Measurements from ENCODE around the gene RALGPS1.
A peak's percentile ranks its signal among the peaks of the same experiment; 100 is the strongest.

The RALGPS1 gene

GRCh38 chr9:126914458-126915280 lies at the start of gene RALGPS1:
Gene RALGPS1, plus strand, starts transcription at chr9:126914782. Its CDS starts 47,508 bp downstream, at chr9:126962290.
- DNase-seq (ENCODE audit: low read depth), result peak; percentile 72

DNA sequence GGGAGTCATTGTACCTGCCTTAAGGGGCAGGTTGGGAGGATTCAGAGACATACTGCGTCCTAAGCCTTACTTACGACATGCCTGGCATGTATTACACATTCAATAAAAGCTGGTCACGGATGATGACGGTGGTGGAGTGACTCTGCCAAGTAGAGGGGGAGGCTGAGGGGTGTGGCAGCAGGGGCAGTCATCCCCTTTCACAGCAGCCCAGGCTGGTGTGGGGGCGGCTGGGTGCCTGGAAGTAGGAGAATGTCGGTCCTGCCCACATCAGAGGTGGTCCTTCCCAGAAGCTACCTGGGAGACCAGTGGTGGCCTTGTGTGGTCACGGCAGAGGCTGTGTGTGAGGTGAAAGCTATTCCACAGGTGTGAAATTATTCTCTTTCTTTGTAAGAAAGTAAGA lies 45.2 kb upstream of the RALGPS1 start:
- DNase-seq (ENCODE audit: low read depth), result no peak

DNA sequence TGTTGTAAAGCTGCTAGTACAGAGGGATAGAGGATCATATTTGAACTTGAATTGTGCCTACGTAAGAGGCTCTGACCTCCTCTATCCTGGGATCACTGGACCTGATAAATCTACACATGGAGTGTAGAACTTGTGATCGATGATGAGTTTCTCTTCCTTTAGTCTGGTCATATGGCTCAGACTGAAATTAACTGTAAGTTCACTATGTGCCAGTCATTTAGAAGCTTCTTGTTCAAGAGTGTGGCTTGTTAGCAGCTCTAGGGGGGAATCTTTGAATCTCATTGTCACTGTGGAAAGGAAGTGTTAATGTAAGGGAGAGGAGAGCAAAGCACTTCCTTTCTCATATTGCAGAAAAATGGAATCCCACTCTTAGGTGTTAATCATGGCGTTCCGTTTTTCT lies 42.1 kb upstream of the RALGPS1 start:
- DNase-seq (ENCODE audit: low read depth), result no peak

DNA sequence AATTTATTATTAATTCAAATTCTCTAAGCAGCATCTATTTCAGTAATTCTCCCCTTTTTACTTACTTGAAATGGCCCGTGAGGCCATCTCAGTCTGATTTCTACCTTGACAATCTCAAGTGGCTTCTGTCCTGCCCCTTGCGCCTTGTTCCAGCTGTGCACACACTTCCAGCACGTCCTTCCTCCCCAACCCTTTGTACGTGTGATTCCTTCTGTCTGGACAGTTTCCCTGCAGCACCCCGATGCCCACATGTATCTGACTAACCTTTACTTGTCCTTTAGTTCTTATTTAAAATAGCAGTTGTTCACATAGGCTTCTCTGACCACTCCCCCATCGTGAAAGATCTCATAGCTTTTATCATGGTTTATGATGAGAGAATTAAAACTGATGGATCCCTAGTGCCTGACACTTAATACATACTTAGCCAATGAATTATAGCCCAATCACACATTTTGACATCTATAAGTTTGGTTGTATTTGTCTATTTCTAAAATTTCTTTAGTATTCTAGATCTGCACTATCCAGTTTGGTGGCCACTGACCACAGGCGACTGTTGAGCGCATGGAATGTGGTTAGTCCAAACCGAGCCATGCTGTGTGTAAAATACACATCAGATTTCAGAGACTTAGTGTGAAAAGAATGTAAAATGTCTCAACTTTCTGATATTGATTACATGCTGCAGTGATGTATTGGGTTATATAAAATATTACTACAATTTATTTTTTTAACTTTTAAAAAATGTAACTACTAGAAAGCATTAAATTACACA lies 39.9 kb upstream of the RALGPS1 start:
- DNase-seq (ENCODE audit: low read depth), result no peak

DNA sequence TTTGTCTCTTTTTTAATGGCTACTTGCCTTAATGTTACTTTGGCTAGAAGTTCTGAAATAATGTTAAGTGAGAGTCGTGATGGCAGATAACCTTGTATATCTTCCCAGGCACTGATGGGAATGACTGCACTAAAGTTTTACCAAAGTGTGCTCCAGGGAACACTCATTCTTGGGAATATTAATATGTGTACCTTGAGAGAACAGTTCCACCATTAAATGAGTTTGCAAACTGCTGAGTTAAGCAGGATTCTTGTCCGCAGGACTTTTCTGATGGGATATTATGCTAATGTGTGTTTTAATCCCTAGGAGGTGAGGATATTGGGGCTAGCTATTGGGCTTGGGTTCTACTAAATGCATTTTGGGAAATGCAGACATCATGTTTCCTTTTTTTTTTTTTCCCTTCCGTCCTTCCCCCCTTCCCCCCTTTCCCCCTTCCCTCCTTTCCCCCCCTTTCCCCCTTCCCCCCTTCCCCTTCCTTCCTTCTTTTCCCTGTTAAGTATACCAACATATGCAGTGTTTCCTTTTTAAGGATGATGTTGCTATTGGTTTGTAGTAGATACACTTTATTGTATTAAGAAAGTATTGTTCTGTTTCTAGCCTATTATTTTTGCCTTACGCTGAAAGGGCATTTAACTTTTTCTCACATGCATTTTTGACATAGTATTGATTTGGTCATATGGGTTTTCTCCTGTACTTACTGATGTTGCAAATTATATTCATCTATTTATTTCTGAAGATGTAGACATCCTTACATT lies 38.6 kb upstream of the RALGPS1 start:
- no peak for DNase-seq (ENCODE audit: low read depth)

GRCh38 chr9:126876531-126876930 lies 38.1 kb upstream of the RALGPS1 start:
- no peak for DNase-seq (ENCODE audit: low read depth)

GRCh38 chr9:126877418-126877817 lies 37.2 kb upstream of the RALGPS1 start:
- DNase-seq (ENCODE audit: low read depth), result no peak

GRCh38 chr9:126879288-126879687 lies 35.3 kb upstream of the RALGPS1 start:
- no peak for DNase-seq (ENCODE audit: low read depth)

DNA sequence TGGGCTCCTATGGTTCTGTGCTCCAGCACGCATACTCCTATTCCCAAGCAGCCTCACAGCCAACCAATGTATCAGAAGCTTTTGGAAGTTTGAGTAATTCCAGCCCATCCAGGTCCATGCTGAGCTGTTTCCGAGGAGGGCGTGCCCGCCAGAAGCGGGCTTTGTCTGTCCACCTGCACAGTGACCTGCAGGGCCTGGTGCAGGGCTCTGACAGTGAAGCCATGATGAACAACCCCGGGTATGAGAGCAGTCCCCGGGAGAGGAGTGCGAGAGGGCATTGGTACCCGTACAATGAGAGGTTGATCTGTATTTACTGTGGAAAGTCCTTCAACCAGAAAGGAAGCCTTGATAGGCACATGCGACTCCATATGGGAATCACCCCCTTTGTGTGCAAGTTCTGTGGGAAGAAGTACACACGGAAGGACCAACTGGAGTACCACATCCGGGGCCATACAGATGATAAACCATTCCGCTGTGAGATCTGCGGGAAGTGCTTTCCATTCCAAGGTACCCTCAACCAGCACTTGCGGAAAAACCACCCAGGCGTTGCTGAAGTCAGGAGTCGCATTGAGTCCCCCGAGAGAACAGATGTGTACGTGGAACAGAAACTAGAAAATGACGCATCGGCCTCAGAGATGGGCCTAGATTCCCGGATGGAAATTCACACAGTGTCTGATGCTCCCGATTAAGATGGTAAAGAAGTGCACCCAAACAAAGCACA lies 34.2 kb upstream of the RALGPS1 start:
- no peak for DNase-seq (ENCODE audit: low read depth)

GRCh38 chr9:126880947-126881332 lies 33.6 kb upstream of the RALGPS1 start:
- no peak for DNase-seq (ENCODE audit: low read depth)

DNA sequence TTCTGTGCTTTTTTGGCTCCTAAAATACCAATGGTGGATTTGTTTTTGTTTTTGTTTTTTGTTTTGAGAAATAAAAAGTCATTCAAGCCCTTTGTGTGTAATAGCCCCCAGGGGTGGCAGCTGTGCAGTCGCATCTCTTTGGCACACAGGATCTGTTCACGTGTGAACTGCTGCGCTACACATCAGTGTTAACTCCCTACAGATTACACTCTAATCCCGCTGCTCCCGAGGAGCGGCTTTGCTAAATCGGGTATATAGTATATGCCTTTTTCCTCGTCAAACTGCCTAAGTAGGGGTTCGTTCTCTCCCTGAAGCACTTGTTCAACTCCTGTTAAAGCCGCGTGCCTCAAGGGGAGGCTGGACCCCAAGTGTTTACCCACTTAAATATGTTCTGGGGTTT lies 31.8 kb upstream of the RALGPS1 start:
- no peak for DNase-seq (ENCODE audit: low read depth)

GRCh38 chr9:126883636-126884035 lies 30.9 kb upstream of the RALGPS1 start:
- DNase-seq (ENCODE audit: low read depth), result no peak

- DNase-seq (ENCODE audit: low read depth), result no peak
Observed at GRCh38 chr9:126885131-126885641, 29.4 kb upstream of the RALGPS1 start.

- DNase-seq (ENCODE audit: low read depth), result no peak
Observed at GRCh38 chr9:126886034-126886822, 28.4 kb upstream of the RALGPS1 start.

DNA sequence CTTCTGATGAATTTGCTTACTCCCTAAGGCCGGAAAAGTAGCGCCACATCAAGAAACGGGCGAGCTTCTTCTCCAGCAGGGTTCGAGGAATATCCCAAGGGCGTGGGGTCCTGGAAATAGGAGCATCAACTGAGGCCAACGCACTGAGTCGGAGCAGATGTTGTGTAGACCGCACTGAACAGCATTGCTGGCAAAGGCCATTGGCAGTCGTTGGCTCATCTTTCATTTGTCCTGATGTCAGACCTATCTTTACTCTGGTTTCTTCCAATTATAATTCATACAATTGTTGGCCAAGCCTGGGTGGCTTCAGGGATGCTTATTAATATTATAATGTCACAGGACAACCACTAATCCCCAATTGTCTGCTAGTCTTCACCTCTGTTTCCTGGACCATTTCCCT lies 27.7 kb upstream of the RALGPS1 start:
- DNase-seq (ENCODE audit: low read depth), result no peak

DNA sequence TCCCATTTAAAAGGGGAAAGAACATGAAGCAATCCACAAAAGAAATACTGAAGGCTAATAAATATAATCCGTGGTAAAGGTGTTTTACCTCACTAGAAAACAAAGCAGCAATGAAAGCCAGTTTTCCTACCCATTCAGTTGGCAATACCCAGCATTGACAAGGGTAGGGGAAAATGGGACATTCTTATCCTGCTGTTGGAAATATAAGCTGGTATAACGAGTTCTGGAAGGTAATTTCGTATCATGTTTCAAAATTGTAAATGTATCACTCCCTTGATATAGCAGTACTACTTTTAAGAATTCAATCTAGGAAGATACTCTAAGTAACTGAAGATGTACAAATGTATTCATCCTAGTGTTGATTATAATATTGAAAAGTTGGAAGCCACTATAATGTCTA lies 22.9 kb upstream of the RALGPS1 start:
- no peak for DNase-seq (ENCODE audit: low read depth)

- no peak for DNase-seq (ENCODE audit: low read depth)
Observed at GRCh38 chr9:126893079-126893478, 21.5 kb upstream of the RALGPS1 start.

- no peak for DNase-seq (ENCODE audit: low read depth)
Observed at GRCh38 chr9:126894052-126894603, 20.5 kb upstream of the RALGPS1 start.

DNA sequence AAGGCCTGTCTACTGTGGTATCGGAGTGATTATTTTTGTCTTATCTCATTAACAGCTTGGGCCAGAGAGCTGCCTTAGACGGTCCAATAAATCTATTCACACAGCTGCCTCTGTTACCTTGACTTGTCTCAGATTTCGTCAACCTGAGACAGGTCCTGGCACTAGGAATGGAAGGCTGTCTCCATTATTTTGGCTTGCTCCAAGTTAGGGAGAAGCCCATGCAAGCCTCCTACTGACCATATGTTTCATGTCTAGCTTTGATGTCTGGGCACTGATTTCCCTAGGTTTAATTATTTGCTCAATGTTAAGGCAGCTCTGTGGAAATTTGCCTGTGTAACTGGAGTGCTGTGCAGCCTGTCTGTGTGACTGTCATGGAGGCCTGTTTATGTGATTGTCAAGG lies 12.4 kb upstream of the RALGPS1 start:
- DNase-seq (ENCODE audit: low read depth), result no peak

DNA sequence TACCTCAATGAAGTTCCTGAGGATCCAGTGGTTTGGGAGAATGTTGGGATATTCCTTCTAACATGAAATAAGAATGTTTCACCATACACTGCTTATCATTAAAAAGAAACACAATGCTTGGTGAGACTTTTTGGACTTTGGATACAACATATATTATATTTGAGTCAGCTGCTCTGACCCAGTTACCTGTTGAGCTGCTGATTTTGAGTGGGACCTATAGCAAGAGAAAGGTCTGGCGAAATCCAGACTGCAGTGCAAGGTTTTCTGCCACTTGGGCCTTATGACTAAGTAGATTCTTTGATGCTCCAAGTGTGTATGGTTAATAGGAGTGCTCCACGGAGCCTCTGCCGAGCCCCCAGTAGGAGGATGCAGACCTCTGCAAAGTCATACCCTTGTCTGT lies 10.0 kb upstream of the RALGPS1 start:
- no peak for DNase-seq (ENCODE audit: low read depth)

DNA sequence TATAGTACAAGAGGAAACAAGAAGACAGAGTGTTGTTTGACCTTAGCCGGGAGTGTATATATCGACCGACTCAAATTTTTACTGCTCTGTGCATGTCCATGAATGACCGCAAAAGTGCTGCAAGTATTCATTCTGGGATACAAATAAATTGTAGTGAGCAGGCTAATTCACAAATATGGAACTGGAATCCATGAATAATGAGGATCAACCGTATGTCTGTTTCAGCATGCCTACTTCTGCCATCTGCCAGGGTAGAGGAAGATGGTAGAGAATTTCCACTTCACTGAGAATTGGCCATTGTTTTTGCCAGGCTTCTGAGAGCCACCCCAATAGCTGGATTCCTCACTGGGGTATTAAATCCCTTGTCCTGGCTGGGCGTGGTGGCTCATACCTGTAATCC lies 8.5 kb upstream of the RALGPS1 start:
- no peak for DNase-seq (ENCODE audit: low read depth)
